Mucosa of gallbladder (tissue), 1 donor: ENCODE measurements around the gene FAM135A. TPM values are rescaled to one million over a fixed set of nuclear protein-coding genes. Genes with fewer than 3 reads are reported as not detected.

Experiments used
- DNase-seq: peaks from one replicate; pipeline ENCODE4 v3.0.0-alpha.2; 2020; ENCODE audit warnings: low spot score
- total RNA-seq: library from RNA; stranded (reverse); gene quantifications from one replicate; pipeline ENCODE4 v1.2.1, GENCODE V29; 2021
- donor health status: DM: no; HTN: no; CAD: no.

FAM135A gene
- 31.6 TPM for total RNA-seq

DNA sequence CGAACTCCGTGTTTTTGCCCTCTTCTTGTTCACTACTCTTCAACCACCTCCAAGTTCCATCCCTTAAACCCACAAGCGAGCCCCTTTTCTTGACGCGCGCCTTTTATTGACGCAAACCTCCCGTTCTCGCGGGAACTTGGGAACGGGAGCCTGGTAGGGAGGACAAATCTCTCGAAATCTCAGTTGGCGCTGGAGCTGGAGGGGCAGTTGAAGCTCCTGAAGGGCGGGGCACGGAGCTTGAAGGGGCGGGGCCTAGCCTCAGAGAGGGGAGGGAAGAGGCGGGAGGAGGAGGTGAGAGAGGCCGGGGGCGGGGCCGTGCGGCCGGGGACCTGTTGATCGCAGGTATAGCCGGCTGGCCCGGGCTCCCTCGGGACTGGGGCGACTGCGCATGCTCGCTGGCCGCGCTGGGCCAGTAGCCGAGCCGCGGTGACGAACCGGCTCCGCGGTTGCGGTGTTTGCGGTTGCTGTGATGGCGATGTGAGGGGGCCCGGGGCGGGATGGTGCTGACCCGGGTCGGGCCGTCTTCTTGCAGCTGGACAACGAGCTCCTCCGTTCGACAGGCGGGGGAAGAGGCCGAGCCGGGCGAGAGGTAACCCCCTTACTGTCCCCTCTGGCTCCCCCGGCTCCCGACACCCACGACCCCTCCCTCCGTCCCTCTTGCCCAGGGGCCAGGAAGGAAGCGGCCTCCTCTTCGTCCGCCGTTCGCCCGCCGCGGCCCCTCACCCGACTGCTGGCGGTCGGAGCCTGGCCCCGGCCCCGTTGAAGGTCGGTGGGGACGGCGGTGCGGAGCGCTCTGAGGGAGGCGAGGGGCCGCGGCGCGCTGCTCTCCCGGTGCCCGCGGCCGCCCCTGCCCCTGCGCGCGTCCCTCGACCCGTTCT, at the start of gene FAM135A:
Gene FAM135A, plus strand, starts transcription at position 395 of the 878 bp plus-strand sequence. CDS start 14,835 bp downstream, outside the sequence.
- peak; percentile 98 for DNase-seq

DNA sequence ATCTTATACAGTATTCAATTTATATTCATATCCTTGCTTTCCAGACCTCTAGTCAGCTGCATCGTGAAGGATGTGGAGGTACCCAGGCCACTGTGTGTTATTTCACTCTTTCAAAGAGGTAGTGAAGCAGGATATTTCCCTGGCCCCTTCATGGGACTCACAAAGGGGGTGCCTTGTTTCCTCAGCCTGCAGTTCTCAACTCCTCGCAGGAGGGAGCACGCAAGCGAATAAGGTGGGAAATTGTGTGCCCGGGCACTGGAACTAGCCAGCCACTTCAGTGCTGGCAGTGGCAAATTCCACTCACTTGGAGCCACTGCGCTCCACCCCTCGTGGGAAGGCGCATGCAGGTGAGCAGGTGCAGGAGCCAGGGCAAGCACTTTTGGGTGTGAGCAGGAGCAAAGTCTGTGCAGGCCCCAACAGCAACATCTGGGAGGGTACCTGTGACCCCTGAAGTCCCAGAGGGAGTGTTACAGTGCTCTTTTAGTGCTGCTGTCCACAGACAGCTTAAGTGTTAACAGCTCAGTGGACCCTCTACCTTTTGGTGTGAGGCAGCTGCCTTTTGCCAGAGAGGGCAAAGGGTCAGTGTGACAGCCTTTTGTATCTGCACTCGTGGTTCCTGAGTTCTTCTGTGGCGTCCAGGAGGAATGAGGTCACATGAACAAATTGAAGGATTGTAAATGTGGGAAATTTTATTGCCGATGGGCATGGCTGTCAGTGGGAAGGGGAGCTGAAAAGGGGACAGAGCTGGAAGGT, 49.4 kb upstream of the FAM135A start:
- DNase-seq, result no peak

DNA sequence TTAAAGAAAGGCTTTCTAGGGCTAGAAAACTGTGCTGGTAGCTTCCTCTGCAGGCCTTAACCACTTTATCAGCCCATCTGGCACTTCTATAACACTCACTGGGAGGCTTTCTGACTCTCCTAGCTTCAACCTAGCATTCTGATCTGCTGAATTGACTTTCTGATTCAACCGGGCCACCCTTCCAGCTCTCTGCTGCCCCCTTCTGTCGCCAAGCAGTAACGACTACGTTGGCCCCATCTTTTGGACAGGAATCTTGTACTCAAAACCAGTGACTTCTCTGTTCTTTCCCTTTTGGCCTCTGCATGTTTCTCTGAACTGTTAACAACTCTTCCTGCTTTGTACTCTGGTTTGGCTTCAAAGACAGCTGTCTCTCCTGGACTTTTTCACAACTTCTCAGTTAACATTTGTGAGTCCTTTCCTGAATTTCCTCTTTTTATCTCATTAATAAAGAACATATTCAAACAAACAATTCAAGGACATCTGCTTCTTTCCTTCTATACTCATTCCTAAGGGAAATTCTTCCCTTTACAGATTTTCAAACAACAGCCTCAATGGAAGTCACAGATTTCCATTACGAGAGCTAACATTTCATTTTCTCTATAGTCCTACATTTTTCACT, 43.9 kb upstream of the FAM135A start:
- DNase-seq, result peak; percentile 62

DNA sequence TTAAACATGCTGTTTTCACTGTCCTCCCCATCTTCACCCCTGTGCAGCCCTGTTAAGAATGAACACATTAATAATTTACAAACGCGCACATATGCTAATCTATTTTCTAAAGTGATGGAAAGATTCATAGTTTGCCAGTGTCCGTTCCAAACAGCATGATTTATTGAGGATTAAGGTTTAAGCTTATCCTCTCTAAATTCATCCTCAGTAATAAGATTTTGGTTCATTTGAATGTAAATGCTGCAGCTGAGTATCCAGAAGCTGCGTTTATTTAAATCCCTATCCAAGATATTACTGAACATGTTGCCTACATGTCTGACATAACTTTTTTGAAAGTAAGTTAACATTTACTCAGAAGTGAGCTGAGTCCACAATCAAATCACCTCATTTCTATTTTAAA, 42.8 kb upstream of the FAM135A start:
- DNase-seq, result no peak

DNA sequence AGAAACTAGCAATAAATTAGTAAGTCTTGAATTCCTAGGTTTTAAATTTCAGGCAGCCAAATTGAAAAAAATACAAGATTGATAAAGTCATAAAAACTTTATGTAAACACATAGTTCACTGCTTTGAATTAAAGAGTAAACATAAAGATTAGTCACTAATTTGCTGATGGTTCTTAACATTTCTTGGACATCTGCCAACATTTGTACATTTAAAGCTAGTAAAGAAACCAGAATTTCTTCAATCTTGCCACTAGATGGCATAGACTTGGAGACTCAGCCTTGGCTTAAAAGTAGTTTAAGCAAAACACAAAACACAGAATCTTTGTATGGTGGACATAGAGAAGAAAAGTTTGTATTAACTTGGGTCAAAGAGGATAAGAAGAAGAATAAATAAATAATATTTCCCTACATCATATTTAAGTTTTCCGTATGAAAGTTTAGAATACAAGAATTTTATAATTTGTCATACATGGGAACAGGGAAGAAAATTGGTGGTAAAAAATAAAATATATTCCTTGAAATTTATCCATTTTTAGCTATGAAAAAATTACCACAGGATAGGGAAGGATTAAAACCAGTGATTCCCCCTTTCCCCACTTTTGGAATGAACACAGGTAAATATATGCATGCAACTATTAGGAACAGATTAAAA, 41.7 kb upstream of the FAM135A start:
- no peak for DNase-seq

DNA sequence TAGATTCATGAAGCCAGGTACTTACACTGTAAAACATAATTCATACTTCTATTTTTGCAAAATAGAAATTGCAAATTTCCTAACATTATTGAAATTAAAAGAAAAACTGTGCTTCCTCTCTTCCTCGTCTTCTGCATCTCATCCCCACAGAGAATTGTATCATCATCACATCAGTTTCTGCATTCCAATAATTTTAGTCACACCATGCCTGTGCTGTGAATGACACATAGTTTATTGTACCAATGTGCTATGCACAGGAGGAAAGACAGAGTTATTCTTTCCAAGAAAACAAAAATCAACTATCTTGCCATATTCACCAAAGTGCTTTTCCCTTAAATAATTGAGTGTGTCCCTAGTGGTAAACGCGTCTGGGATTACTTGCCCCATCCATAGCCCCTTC, 38.1 kb upstream of the FAM135A start:
- no peak for DNase-seq

DNA sequence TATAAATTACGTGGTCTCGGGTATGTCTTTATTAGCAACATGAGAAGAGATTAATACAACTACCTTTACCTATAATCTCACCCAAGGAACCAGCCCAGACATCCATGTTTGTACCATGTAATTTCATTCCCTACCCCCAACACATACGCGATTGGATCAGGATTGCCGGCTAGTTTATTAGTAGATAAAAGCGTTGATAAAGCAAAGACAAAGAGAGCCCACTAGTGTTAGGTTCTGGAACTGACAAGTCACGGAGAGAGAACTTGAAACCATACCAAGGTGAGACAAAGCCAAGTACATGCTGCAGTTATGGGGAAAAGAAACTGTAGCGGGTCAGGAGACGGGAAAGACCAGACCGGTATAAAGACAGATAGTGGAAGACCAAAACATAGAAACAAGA, 37.4 kb upstream of the FAM135A start:
- DNase-seq, result no peak

DNA sequence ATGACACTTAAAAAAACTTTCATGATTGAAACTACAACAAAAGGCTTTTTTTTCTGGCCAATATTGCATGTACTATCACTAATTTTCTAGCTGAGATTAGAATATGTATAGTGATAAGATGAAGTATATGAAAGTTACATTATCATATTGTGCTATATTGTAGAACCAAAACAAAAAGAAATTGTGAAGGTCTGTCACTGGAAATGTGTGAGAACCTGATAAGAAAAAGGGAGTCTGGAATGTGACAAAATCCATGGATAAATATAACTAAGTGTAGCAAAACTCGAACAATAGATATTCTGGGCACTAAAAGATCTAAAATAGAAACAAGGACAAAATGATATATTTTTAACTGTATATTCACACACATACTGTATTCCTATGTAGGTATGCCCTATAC, 36.7 kb upstream of the FAM135A start:
- DNase-seq, result no peak

DNA sequence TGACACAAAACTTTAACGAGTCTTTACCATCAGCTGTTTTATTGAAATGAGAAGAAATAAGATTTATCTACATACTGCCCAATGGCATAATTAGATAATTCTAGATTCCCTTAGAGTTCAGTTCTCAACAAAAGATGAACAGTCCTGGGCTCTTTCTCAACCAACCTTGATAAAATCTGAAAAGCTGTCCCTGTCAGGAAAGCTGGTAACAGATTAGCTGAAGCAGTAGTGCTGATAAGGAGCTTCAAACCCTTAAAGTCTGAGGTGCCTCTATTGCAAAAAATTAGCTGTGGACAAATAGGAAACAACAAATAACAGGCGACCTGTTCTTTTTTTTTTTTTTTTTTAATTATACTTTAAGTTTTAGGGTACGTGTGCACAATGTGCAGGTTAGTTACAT, 35.9 kb upstream of the FAM135A start:
- no peak for DNase-seq

DNA sequence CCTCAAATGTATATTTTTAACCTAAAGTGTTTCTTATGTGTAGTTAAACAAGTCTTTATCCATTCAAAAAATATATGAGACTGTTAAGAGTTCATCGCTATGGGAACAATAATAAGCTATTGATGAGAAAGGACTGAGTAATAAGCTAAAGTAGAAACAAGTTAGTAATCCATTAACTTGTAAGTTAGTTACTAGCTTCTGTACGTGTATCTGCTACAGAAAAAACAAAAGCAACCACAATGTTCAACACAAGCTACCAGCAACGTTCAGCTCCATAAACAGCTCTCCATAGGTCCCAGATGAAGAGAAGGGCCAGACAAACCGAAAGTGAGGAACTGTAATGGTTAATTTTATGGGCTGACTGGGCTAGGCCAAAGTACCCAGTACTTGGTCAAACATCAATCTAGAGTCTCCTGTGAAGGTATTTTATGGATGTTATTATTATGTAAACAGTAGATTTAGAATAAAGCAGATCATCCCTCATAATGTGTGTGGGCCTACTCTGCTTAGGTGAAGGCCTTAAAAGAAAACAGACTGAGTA, 33.8 kb upstream of the FAM135A start:
- DNase-seq, result no peak

DNA sequence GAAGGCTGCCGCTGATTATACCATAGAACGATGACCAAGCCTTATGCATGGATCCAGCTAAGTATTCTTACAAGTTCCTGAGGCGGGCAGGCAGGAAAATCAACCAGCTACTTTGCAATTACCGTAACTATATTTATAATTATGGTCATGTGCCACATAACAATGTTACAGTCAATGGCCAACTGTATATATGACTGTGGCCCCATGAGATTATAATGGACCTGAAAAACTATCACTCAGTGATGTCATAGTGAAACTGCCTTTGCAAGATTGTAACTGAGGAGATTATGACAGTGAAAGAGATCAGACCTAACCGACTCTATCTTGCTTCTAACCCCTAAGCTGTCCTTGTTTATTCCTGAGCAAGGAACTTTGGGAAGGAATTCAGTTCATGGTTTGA, 33.1 kb upstream of the FAM135A start:
- DNase-seq, result no peak

DNA sequence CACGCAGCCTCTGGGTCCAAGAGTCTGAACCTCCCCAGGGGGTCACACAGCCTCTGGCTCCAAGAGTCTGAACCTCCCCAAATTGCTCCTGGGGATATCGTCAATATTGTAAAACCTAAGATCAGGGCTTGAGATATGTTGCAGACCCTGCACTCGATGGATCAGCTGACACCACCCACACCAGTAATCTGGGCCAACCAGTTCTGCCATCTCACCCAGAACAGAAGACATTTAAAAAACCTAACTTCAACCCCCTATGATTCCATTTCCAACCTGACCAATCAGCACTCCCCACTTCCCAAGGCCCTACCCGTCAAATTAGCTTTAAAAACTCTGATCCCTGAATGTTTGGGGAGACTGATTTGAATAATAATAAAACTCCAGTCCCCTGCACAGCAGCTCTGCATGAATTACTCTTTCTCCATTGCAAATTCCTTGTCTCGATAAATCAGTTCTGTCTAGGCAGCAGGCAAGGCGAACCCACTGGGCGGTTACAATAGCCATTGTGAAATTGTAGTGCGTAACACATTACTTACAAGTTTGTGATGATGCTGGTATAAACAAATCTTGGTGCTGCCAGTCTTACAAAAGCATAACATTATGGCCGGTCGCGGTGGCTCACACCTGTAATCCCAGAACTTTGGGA, 32.4 kb upstream of the FAM135A start:
- no peak for DNase-seq

DNA sequence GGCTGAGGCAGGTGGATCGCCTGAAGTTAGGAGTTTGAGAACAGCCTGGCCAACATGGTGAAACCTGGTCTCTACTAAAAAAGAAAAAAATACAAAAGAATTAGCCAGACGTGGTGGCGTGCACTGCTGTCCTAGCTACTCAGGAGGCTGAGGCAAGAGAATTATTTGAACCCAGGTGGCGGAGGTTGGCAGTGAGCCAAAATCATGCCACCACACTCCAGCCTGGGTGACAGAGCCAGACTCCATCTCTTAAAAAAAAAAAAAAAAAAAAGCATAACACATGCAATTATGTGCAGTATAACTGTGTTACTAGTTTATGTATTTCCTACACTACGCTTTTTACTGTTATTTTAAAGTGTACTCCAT, 31.9 kb upstream of the FAM135A start:
- DNase-seq, result no peak

DNA sequence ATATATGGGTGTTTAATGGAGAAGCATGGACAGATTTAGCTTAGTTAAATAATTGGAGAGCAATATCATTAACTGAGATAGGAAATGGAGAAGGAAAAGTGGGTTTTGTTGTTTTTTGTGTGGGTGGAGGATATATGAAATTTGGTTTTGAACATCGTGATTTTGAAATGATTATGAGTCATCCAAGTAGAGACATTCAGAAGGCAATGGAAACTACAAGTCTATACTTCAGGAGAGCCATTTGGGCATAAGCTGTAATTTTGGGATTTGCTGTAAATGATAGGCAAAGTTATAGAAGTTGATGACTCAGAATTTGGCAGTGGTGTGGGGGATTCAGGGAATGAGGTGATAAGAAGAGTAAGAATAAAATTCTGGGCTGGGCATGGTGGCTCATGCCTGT, 27.4 kb upstream of the FAM135A start:
- no peak for DNase-seq

DNA sequence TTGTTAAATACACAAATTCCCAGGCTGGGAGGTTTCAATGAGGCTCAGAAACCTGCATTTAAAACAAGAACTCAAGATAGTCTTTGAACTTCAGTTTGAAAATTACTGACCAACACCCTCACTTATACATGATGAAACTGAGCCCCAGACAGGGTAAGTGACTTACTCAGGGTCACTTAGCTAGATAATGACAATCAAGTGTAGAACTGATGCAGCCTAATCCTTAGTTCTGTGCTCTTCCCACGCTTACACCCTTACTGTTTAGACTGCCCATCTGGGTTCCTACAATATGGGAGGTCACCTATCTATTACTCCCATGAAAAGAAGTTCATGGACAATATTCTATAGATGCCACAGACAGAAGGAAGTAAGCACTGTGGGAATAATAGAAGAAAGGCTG, 24.5 kb upstream of the FAM135A start:
- no peak for DNase-seq

DNA sequence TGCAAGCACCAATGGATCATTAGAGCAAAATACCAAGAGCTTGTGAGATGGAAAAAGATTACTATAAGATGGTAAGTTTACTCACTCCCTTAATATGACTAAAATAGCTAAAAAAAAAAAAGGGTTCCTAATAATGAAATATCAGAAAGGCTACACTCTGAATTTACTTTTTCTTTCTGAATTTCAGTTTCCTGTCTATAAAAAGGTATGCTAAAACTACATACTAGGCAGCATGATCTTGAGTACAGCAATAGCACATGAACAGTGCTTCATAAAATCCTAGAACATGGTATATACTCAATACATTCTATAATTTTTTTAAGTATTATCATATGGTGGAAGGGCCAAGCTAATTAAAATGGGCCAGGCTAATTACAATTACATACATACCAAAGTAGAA, 24.0 kb upstream of the FAM135A start:
- no peak for DNase-seq

DNA sequence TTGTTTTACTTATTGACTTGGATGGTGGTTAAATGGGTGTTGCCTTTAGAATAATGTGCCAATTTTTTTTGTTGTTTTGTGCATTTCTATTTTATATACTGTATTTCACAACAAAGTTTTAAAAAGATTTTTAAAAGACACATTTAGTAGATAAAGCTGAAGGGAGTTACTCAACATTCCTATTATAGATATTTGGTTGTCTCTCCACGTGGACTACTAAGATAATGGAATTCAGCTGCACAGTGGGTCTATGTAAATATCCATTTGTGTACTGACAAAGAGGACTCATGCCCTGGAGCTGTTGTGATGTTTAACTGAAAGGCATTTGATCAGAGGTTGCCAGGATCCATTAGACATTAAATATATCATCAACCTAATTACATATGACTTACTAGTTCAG, 23.2 kb upstream of the FAM135A start:
- no peak for DNase-seq

DNA sequence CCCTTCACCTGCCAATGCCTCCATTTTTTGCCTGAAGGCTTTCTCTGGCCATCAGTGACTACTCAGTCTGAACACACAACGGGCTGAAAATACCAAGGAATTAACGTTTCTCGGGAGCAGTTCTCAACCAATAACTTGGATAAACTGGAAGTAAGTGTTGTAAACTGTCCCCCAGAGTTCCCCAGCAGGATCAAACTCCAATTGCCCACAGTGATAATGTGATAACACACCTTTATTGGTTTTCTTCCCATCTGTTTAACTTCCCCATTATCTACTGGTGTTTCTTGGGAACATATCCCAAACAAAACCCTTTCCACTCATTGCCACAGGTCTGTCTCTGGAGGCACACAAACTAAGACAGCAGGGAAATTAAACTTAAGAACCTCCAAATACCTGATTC, 21.8 kb upstream of the FAM135A start:
- no peak for DNase-seq

DNA sequence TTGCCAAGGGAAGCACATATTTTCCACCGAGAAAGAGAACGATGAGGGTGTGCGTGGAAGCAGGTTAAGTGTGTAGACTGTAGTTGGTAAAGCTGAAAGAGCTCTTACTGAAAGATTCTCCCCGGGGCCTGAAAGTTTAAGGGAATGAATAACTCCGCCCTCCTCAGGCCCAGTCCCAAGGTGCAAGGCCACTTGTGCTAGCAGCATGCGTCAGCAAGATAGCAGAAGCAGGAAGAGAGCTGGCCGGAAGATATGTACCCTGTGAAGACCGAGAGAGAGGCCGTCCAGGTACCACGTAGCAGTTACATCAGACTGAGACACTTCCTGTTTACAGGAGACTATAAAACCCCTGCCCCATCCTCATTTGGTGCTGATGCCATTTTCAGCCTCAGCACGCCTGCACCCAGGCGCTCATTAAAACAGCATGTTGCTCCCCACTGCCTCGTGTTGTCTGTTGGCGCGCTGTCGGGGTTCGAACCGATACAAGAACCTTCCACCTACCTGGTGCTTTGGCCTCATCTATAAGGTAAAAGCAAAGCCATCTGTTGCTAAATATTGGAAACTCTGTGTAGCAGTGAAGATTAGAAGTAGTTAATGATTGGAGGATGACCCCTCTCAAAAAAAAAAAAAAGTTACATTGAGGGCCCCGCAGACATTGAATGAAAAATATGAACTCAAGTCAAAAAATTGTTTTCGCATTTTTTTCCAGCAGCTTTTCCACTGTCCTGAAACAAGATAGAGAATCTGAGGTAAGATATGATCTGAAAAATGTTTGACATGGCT, 18.6 kb upstream of the FAM135A start:
- DNase-seq, result no peak

DNA sequence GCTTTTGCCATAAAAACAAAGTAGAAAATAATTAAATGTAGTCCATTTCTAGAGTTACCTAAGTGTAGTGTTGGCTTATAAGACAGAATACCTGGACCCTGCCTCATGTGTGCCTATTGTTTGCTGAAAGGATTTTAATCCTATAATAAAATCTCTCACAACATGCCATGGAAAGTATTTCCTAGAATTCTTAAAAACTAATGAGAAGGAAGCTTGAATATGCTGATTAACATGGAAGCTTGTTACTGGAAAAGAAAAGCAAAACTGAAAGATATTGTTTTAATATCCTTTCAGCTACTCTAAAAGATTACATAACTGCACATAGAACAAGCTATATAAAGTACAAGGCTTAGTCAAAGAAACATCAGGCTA, 18.0 kb upstream of the FAM135A start:
- DNase-seq, result no peak

DNA sequence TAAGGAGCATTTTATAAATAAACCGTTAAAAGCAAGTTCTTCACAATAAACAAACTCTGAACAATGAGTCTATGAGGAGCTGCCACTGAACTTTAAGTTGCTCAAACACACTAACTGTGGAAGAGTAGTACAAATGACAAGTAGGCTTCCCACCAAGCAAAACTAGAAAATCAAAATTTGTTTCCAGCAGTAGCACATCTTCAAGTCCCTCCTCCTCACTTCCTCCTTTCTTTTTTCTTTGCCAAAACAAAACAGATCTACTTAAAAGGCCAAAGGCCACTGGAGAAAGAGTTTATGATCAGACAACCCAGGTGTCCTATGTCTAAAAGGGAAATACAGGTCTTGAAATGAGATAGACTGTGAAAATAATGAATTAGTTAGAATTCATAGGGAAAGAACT, 17.1 kb upstream of the FAM135A start:
- no peak for DNase-seq
